GM10266 (cell line): Measurements from ENCODE around the gene INTS15.
"Not testable (repeated sequence)": the region's sequence is repeated elsewhere in the genome, so short reads cannot be mapped to it uniquely, and the experiment has no call there.

Experiments
- DNase-seq: peaks from one replicate; pipeline ENCODE4 v3.0.0; 2012; ENCODE audit errors: extremely low spot score
- TF ChIP-seq, protein P1 (sequence below): IDR thresholded peaks from 2 replicates; pipeline ENCODE4 v1.5.1; 2012; ENCODE audit warnings: mild to moderate bottlenecking, low read depth; ENCODE audit not compliant: control insufficient read depth, insufficient read depth; ENCODE audit errors: missing control alignments

Gene INTS15

GRCh38 chr7:6565655-6566054 is 24.2 kb upstream of the INTS15 start:
- DNase-seq, result no peak
- TF ChIP-seq, protein P1, sequence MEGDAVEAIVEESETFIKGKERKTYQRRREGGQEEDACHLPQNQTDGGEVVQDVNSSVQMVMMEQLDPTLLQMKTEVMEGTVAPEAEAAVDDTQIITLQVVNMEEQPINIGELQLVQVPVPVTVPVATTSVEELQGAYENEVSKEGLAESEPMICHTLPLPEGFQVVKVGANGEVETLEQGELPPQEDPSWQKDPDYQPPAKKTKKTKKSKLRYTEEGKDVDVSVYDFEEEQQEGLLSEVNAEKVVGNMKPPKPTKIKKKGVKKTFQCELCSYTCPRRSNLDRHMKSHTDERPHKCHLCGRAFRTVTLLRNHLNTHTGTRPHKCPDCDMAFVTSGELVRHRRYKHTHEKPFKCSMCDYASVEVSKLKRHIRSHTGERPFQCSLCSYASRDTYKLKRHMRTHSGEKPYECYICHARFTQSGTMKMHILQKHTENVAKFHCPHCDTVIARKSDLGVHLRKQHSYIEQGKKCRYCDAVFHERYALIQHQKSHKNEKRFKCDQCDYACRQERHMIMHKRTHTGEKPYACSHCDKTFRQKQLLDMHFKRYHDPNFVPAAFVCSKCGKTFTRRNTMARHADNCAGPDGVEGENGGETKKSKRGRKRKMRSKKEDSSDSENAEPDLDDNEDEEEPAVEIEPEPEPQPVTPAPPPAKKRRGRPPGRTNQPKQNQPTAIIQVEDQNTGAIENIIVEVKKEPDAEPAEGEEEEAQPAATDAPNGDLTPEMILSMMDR, result no peak

- no peak for DNase-seq
- TF ChIP-seq, protein P1, result no peak
These were observed 21.9 kb upstream of the INTS15 start for GRCh38 chr7:6567886-6568285.

- TF ChIP-seq, protein P1, result no peak
- peak; percentile 15 for DNase-seq
These were observed 18.6 kb upstream of the INTS15 start for GRCh38 chr7:6571160-6571779.

- TF ChIP-seq, protein P1, result no peak
- no peak for DNase-seq
These were observed 14.4 kb upstream of the INTS15 start for GRCh38 chr7:6575281-6576023.

GRCh38 chr7:6576024-6576866 is 13.6 kb upstream of the INTS15 start:
- TF ChIP-seq, protein P1, result no peak
- DNase-seq, result no peak

GRCh38 chr7:6576867-6577368 is 12.9 kb upstream of the INTS15 start:
- DNase-seq, result not testable (repeated sequence)

- peak; percentile 96 for DNase-seq
These were observed 12.3 kb upstream of the INTS15 start, which contains the start of gene ZDHHC4 for GRCh38 chr7:6577369-6578113. Gene ZDHHC4, plus strand, starts transcription at chr7:6577454. Its CDS starts 3,108 bp downstream, at chr7:6580562.

More at GRCh38 chr7:6577369-6578113, 12.3 kb upstream of the INTS15 start, which contains the start of gene ZDHHC4:
- TF ChIP-seq, protein P1, result no peak
